ENCODE data around the gene TMEM37.

TMEM37 gene

DNA sequence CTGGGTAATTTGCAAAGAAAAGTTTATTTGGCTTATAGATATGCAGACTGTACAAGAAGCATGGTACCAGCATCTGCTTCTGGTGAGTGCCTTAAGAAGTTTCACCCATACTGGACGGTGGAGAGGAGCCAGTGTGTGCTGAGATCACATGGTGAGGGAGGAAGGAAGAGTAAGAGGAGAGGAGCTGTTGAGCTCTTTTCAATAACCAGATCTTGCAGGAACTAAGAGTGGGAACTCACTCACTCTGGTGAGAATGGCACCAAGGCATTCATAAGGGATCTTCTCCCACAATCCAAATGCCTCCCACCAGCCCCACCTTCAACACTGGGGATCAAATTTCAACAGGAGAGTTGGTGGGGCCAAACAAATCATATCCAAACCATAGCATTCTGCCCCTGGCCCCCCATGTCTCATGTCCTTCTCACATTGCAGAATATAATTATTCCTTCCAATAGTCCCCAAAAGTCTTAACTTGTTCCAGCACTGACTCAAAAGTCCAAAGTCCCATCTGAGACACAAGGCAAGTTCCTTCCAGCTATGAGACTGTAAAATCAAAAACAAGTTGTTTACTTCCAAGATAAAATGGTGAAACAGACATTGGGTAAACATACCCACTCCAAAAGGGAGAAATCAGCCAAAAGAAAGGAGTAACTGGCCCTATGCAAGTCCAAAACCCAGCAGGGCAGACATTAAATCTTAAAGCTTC, 11.7 kb upstream of the TMEM37 start:
- no peak overlapping the region for H4K8ac ChIP-seq (ENCODE audit: low read depth, low read length)
- H3K9me3 ChIP-seq (ENCODE audit: insufficient read depth, low read depth, low read length), result peaks cover 6% of the 10 kb centered on the region
- H2BK12ac ChIP-seq (ENCODE audit: low read length), result no peak overlapping the region
- H4K91ac ChIP-seq (ENCODE audit: low read depth, low read length), result no peak overlapping the region
- H4K12ac ChIP-seq (ENCODE audit: low read depth, low read length), result no peak overlapping the region
- no peak overlapping the region for H3K9ac ChIP-seq (ENCODE audit: low read length)
- H2AFZ ChIP-seq (ENCODE audit: insufficient read depth, low read length, poor library complexity), result no peak overlapping the region
- H3K79me2 ChIP-seq (ENCODE audit: control insufficient read depth, insufficient read depth, low read length, poor library complexity), result no peaks in the 10 kb centered on the region
- H2BK5ac ChIP-seq (ENCODE audit: low read depth, low read length, poor library complexity), result no peak overlapping the region
- DNase-seq, result no peak
- H3K27me3 ChIP-seq (ENCODE audit: insufficient read depth, low read length), result no peaks in the 10 kb centered on the region
- no peak overlapping the region for H3K27ac ChIP-seq (ENCODE audit: low read depth, low read length)
- H3K4me3 ChIP-seq (ENCODE audit: low read depth, low read length), result no peak overlapping the region
- no peaks in the 10 kb centered on the region for H3K79me1 ChIP-seq (ENCODE audit: low read length)
- H3K4me2 ChIP-seq (ENCODE audit: low read length), result no peak overlapping the region
- no peak overlapping the region for H3K4ac ChIP-seq (ENCODE audit: low read depth, low read length)
- no peak overlapping the region for H2AK5ac ChIP-seq (ENCODE audit: low read length)
- WGBS (ENCODE audit: extremely low coverage, insufficient coverage, insufficient read length), result no CpG with 5 or more reads among the region's 1 CpG
- no peaks in the 10 kb centered on the region for H3K4me1 ChIP-seq (ENCODE audit: control insufficient read depth in 1 of 2, insufficient read depth in 2 of 2, low read length in 2 of 2)
- no peak overlapping the region for H3K14ac ChIP-seq (ENCODE audit: low read length)
- H2BK120ac ChIP-seq (ENCODE audit: insufficient read depth, low read length, poor library complexity), result no peak overlapping the region
- no peak overlapping the region for H3K23ac ChIP-seq (ENCODE audit: low read length)
- H3K18ac ChIP-seq (ENCODE audit: low read length), result no peak overlapping the region
- no peaks in the 10 kb centered on the region for H3K36me3 ChIP-seq (ENCODE audit: control insufficient read depth in 1 of 2, insufficient read depth in 2 of 2, low read length in 2 of 2)

DNA sequence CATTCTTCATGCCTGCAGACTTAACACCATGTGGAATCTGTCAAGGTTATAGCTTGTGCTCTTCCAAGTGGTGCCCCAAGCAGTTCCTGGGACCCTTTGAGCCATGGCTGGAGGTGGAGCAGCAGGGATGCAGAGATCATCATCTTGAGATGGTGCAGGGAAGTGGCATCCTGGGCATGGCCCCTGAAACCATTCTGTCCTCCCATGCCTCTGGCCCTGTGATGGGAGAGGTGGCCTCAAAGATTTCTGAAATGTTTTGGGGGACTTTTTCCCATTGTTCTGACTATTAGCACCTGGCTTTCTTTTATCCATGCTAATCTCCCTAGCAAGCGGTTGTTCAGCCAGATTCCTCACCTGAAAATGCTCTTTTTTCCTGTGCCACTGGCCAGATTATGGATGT, 10.3 kb upstream of the TMEM37 start:
- H4K8ac ChIP-seq (ENCODE audit: low read depth, low read length), result no peak overlapping the region

DNA sequence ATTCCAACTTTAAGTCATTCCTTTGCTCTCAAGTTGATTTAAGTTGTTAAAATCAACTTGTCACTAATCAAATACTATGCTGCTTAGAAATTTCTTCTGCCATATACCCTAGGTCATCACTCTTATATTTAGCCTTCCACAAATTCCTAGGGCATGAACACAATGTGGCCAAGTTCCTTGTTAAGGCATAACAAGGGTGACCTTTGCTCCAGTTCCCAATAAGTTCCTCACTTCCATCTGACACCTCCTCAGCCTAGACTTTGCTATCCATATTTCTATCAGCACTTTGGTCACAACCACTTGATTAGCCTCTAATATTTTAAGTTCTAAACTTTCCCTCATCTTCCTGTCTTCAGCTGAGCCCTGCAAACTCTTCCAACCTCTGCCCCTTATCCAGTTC, 9.9 kb upstream of the TMEM37 start:
- H3K36me3 ChIP-seq (ENCODE audit: control insufficient read depth in 1 of 2, insufficient read depth in 2 of 2, low read length in 2 of 2), result no peaks in the 10 kb centered on the region
- no peak overlapping the region for H3K4me2 ChIP-seq (ENCODE audit: low read length)
- H2AFZ ChIP-seq (ENCODE audit: insufficient read depth, low read length, poor library complexity), result no peak overlapping the region
- H4K91ac ChIP-seq (ENCODE audit: low read depth, low read length), result no peak overlapping the region
- H2AK5ac ChIP-seq (ENCODE audit: low read length), result no peak overlapping the region
- no peak overlapping the region for H3K27ac ChIP-seq (ENCODE audit: low read depth, low read length)
- no peaks in the 10 kb centered on the region for H3K27me3 ChIP-seq (ENCODE audit: insufficient read depth, low read length)
- H2BK12ac ChIP-seq (ENCODE audit: low read length), result no peak overlapping the region
- no peak overlapping the region for H2BK120ac ChIP-seq (ENCODE audit: insufficient read depth, low read length, poor library complexity)
- H3K18ac ChIP-seq (ENCODE audit: low read length), result no peak overlapping the region
- H3K4me3 ChIP-seq (ENCODE audit: low read depth, low read length), result no peak overlapping the region
- no peak overlapping the region for H2BK5ac ChIP-seq (ENCODE audit: low read depth, low read length, poor library complexity)
- no peak overlapping the region for H3K14ac ChIP-seq (ENCODE audit: low read length)
- no peak overlapping the region for H3K23ac ChIP-seq (ENCODE audit: low read length)
- H3K79me1 ChIP-seq (ENCODE audit: low read length), result peaks cover 6% of the 10 kb centered on the region
- DNase-seq, result no peak
- H3K9me3 ChIP-seq (ENCODE audit: insufficient read depth, low read depth, low read length), result peaks cover 6% of the 10 kb centered on the region
- no peaks in the 10 kb centered on the region for H3K79me2 ChIP-seq (ENCODE audit: control insufficient read depth, insufficient read depth, low read length, poor library complexity)
- H4K8ac ChIP-seq (ENCODE audit: low read depth, low read length), result no peak overlapping the region
- no peak overlapping the region for H3K4ac ChIP-seq (ENCODE audit: low read depth, low read length)
- H3K4me1 ChIP-seq (ENCODE audit: control insufficient read depth in 1 of 2, insufficient read depth in 2 of 2, low read length in 2 of 2), result peaks cover 9% of the 10 kb centered on the region in 2 experiments
- H4K12ac ChIP-seq (ENCODE audit: low read depth, low read length), result no peak overlapping the region
- H3K9ac ChIP-seq (ENCODE audit: low read length), result no peak overlapping the region

More for the DNA sequence above, 10.3 kb upstream of the TMEM37 start:
- Histone ChIP-seq H3K27me3 (ENCODE audit: insufficient read depth, low read length) (no peaks in the 10 kb centered on the region), H3K4me3 (ENCODE audit: low read depth, low read length) (no peak overlapping the region), H3K79me2 (ENCODE audit: control insufficient read depth, insufficient read depth, low read length, poor library complexity) (no peaks in the 10 kb centered on the region), H3K9ac (ENCODE audit: low read length) (no peak overlapping the region), H2BK120ac (ENCODE audit: insufficient read depth, low read length, poor library complexity) (no peak overlapping the region), H3K4me2 (ENCODE audit: low read length) (no peak overlapping the region), H3K36me3 (ENCODE audit: control insufficient read depth in 1 of 2, insufficient read depth in 2 of 2, low read length in 2 of 2) (no peaks in the 10 kb centered on the region), H4K12ac (ENCODE audit: low read depth, low read length) (no peak overlapping the region), H2AK5ac (ENCODE audit: low read length) (no peak overlapping the region), H3K79me1 (ENCODE audit: low read length) (peaks cover 6% of the 10 kb centered on the region), H2BK12ac (ENCODE audit: low read length) (no peak overlapping the region), H2BK5ac (ENCODE audit: low read depth, low read length, poor library complexity) (no peak overlapping the region), H2AFZ (ENCODE audit: insufficient read depth, low read length, poor library complexity) (no peak overlapping the region), H3K27ac (ENCODE audit: low read depth, low read length) (no peak overlapping the region), H3K18ac (ENCODE audit: low read length) (no peak overlapping the region), H3K9me3 (ENCODE audit: insufficient read depth, low read depth, low read length) (peaks cover 6% of the 10 kb centered on the region), H3K4me1 (ENCODE audit: control insufficient read depth in 1 of 2, insufficient read depth in 2 of 2, low read length in 2 of 2) (peaks cover 6% of the 10 kb centered on the region in 2 experiments), H3K4ac (ENCODE audit: low read depth, low read length) (no peak overlapping the region), H3K14ac (ENCODE audit: low read length) (no peak overlapping the region), H4K91ac (ENCODE audit: low read depth, low read length) (no peak overlapping the region), H3K23ac (ENCODE audit: low read length) (no peak overlapping the region)
- no peak for DNase-seq
- no CpG with 5 or more reads among the region's 1 CpG for WGBS (ENCODE audit: extremely low coverage, insufficient coverage, insufficient read length)

DNA sequence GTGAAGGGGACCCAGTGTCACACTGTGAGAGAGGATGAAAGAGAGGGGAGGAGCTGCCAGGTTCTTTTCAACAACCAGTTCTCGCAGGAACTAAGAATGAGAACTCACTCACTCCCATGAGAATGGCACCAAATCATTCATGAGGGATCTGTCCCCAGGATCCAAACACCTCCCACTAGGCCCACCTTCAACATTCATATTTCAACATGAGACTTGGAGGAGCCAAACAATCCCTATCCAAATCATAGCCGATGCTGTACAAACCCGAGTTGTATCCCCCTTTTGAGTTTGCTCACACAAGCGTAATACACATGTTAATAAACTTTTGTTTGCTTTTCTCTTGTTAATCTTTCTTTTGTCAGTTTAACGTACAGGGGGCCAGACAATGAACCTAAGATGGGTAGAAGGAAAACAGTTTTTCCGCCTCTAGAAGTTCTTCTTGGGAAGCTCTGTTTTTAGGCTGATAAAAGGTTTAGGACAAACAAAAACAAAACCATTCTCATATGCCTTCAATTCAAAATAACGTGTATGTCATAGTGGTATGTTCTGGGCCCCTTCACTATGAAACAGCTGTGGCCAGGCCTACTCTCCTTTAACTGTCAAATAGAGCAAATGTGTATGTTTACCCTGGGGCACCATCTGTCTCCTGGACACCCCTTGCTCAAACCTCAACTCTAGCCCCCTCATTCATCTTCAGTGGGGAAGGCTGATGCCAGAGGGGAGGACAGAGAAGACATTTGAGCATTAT, 9.1 kb upstream of the TMEM37 start:
- Histone ChIP-seq H2BK120ac (ENCODE audit: insufficient read depth, low read length, poor library complexity) (no peak overlapping the region), H3K9me3 (ENCODE audit: insufficient read depth, low read depth, low read length) (peaks cover 6% of the 10 kb centered on the region), H3K4ac (ENCODE audit: low read depth, low read length) (no peak overlapping the region), H3K27me3 (ENCODE audit: insufficient read depth, low read length) (no peaks in the 10 kb centered on the region), H2BK12ac (ENCODE audit: low read length) (no peak overlapping the region), H3K14ac (ENCODE audit: low read length) (no peak overlapping the region), H3K4me1 (ENCODE audit: control insufficient read depth in 1 of 2, insufficient read depth in 2 of 2, low read length in 2 of 2) (peaks cover 14 to 16% of the 10 kb centered on the region in 2 experiments), H3K36me3 (ENCODE audit: control insufficient read depth in 1 of 2, insufficient read depth in 2 of 2, low read length in 2 of 2) (no peaks in the 10 kb centered on the region), H2BK5ac (ENCODE audit: low read depth, low read length, poor library complexity) (no peak overlapping the region), H3K4me2 (ENCODE audit: low read length) (no peak overlapping the region), H2AK5ac (ENCODE audit: low read length) (no peak overlapping the region), H3K9ac (ENCODE audit: low read length) (no peak overlapping the region), H2AFZ (ENCODE audit: insufficient read depth, low read length, poor library complexity) (no peak overlapping the region), H3K79me2 (ENCODE audit: control insufficient read depth, insufficient read depth, low read length, poor library complexity) (no peaks in the 10 kb centered on the region), H4K91ac (ENCODE audit: low read depth, low read length) (no peak overlapping the region), H4K8ac (ENCODE audit: low read depth, low read length) (no peak overlapping the region), H3K27ac (ENCODE audit: low read depth, low read length) (no peak overlapping the region), H3K23ac (ENCODE audit: low read length) (no peak overlapping the region), H4K12ac (ENCODE audit: low read depth, low read length) (no peak overlapping the region), H3K18ac (ENCODE audit: low read length) (no peak overlapping the region), H3K79me1 (ENCODE audit: low read length) (peaks cover 6% of the 10 kb centered on the region), H3K4me3 (ENCODE audit: low read depth, low read length) (no peak overlapping the region)
- no CpG with 5 or more reads among the region's 7 CpGs for WGBS (ENCODE audit: extremely low coverage, insufficient coverage, insufficient read length)
- no peak for DNase-seq

Data from trophoblast cell (in vitro differentiated cells and primary cell).